Measurements from ENCODE around the gene DDIAS.
"Not testable (repeated sequence)": the region's sequence is repeated elsewhere in the genome, so short reads cannot be mapped to it uniquely, and the experiment has no call there.

Gene DDIAS, protein sequence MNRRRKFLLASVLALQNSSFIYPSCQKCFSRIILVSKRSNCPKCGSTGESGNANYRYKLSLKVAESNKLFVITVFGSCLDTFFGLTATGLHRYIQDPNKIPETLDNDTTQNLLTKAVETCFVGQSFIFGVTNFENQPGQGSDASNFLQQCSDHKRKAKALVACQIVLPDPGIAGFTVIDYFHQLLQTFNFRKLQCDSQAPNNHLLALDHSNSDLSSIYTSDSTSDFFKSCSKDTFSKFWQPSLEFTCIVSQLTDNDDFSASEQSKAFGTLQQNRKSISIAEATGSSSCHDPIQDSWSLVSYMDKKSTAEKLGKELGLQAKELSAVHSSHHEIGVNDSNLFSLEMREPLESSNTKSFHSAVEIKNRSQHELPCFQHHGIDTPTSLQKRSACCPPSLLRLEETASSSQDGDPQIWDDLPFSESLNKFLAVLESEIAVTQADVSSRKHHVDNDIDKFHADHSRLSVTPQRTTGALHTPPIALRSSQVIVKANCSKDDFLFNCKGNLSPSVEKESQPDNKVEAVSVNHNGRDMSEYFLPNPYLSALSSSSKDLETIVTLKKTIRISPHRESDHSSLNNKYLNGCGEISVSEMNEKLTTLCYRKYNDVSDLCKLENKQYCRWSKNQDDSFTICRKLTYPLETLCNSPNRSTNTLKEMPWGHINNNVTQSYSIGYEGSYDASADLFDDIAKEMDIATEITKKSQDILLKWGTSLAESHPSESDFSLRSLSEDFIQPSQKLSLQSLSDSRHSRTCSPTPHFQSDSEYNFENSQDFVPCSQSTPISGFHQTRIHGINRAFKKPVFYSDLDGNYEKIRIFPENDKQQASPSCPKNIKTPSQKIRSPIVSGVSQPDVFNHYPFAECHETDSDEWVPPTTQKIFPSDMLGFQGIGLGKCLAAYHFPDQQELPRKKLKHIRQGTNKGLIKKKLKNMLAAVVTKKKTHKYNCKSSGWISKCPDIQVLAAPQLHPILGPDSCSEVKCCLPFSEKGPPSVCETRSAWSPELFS

GRCh38 chr11:82901165-82901921 is at the start of gene DDIAS:
Gene DDIAS, plus strand, starts transcription at chr11:82901736. Its CDS starts 13,003 bp downstream, at chr11:82914739.
- DNase-seq = peak; percentile 96

DNA sequence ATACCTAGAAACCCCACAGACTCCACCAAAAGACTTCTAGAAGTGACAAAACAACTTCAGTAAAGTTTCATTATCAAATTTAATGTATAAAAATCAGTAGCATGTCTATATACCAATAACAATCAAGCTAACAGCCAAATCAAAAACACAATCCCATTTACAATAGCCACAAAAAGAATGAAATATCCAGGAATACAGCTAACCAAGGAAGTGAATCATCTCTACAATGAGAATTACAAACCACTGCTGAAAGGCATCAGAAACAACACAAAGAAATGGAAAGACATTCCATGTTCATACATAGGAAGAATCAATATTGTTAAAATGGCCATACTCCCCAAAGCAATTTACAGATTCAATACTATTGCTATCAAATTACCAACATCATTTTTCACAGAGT is 47.3 kb upstream of the DDIAS start:
- no peak for DNase-seq

DNA sequence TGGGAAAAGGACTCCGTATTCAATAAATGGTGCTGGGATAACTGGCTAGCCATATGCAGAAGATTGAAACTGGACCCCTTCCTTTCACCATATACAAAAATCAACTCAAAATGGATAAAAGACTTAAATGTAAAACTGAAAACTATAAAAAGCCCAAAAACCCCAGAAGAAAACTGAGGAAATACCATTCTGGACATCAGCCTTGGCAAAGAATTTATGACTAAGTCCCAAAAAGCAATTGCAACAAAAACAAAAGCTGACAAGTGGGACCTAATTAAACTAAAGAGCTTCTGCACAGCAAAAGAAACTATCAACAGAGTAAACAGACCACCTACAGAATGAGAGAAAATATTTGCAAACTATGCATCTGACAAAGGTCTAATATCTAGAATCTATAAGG is 46.6 kb upstream of the DDIAS start:
- DNase-seq = not testable (repeated sequence)

- no peak for DNase-seq
These were observed 45.9 kb upstream of the DDIAS start for GRCh38 chr11:82855616-82856015.

- no peak for DNase-seq
These were observed 44.4 kb upstream of the DDIAS start for GRCh38 chr11:82857145-82857544.

GRCh38 chr11:82858133-82858532 is 43.4 kb upstream of the DDIAS start:
- no peak for DNase-seq

GRCh38 chr11:82858556-82859091 is 42.9 kb upstream of the DDIAS start:
- DNase-seq = no peak

DNA sequence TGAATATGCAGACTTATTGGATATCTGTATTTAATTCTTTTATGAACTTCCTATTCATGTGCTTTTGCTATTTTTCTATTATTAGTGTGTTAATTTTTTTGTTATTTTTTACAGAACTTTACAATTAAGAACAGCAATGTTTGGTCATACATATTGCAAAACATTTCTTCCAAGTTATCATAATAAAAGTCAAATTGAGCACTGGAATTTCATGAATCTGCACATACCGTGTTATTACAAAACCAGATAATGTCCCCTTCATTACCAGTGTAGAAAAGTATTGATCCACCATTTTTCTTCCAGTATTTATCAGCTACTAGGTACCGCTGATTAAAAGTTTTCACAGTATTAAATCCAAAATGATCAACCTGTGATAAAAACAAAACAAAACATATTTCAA is 41.8 kb upstream of the DDIAS start:
- DNase-seq = no peak

DNA sequence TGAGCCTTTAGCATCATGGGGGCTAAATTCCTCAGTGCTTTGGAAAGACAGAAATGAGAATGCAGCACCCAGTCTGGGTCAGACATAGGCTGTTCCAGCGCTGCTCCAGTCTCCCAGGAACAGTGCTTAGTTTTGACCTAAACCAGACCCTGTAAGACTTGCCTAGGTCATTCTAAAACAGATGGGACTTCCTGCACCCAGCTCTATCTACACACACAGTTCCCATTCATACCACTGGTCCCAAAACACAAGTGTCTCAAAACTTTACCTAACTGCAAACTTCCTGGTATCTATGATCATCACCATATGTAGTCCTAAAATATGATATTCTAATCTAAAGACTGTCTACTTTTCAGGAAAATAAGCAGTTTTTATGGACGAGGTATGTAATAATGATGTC is 39.2 kb upstream of the DDIAS start:
- DNase-seq = no peak

DNA sequence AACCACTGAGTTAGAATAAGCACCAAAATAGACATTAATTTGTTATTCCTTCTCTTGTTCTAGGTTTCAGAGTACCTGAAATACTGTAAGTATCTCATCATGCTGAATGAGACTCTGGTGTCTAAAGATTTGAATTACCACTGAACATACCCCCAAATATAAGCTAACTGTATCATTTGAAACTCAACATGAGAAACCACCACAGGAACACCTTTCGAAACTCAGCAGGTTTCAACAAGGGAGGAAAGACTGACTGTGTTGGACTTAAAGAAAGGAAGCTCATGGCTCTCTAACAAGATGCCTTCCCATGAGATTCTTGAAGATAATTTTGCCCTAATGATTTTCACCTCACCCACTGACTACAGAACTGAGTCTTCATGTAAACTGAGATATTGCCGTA is 38.3 kb upstream of the DDIAS start:
- DNase-seq = no peak

- peak; percentile 28 for DNase-seq
These were observed 37.3 kb upstream of the DDIAS start for GRCh38 chr11:82864268-82864667.

GRCh38 chr11:82865841-82866240 is 35.7 kb upstream of the DDIAS start:
- no peak for DNase-seq

DNA sequence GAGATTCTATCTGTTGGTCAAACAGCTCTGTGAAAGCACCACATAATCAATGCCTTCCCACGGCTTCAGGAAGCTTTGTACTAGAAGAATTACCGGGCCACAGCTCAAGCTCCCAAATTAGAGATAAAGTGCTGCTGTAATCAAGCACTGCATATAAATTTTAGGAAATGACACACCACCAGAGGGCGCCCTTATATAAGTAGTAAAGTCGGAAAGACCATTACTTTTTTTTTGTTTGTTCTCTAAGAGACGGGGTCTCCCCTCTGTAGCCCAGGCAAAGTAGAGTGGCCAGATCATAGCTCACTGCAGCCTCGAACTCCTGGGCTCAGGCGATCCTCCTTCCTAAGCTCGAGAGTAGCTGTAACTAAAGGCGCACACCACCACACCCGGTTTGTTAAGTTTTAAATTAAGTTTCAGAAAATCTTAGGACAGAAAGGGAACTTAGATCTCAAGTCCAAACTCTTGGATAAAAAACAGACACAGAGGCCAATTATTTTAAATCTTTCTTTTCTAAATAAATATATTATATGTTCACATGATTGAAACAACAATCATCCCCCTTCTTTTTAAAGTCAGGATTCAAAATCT is 33.9 kb upstream of the DDIAS start:
- peak; percentile 80 for DNase-seq

DNA sequence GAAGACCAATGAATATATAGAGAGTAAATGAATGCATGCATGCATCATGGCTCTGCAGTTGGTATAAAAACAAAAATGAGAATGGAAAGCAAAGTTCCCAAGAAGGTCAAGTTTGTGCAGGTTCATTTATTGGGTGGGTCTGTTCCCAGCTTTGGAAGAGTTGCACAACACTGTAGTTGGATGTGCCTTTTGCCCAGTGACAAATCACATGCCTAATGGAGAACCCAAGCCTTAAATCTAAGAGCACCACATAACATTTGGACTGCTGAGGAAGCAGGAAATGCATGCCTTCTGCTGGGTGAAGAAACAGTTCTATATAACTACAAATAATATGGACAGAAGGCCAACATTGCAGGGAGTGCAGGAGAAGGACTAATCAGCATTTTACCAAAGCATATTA is 31.9 kb upstream of the DDIAS start:
- no peak for DNase-seq

- DNase-seq = no peak
These were observed 29.9 kb upstream of the DDIAS start for GRCh38 chr11:82871646-82872045.

DNA sequence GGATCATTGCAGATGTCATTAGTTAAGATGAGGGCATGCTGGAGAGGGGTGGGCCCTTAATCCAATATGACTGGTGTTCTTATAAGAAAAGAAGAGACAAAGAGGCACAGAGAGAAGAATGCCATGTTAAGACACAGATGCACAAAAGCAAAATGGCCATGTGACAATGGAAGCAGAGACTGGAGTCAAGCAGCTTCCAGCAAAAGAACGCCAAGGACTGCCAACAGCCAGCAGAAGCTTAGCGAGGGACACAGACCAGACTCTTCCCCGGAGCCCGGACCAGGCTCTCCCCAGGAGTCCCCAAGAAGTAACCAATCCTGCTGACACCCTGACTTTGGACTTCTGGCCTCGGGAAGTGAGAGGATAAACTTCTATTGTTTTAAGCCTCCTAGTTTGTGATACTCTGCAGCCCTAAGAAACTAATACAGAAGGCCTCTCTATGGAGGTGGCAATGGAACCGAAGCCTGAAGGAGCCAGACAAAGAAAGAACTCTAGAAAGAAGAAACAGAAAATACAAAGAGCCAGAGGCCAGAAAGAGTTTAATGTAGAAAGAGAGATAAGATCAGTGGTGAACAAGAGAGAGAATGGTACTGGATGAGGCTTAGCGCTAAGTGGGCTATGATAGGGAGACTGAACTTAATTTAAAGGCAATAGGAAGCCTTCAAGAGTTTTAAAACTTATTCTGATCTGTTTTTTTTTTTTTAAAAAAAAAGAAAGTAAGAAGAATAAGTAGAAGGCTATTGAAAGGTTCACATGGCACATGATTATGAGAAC is 29.0 kb upstream of the DDIAS start:
- DNase-seq = no peak

GRCh38 chr11:82873919-82874333 is 27.6 kb upstream of the DDIAS start:
- peak; percentile 12 for DNase-seq

DNA sequence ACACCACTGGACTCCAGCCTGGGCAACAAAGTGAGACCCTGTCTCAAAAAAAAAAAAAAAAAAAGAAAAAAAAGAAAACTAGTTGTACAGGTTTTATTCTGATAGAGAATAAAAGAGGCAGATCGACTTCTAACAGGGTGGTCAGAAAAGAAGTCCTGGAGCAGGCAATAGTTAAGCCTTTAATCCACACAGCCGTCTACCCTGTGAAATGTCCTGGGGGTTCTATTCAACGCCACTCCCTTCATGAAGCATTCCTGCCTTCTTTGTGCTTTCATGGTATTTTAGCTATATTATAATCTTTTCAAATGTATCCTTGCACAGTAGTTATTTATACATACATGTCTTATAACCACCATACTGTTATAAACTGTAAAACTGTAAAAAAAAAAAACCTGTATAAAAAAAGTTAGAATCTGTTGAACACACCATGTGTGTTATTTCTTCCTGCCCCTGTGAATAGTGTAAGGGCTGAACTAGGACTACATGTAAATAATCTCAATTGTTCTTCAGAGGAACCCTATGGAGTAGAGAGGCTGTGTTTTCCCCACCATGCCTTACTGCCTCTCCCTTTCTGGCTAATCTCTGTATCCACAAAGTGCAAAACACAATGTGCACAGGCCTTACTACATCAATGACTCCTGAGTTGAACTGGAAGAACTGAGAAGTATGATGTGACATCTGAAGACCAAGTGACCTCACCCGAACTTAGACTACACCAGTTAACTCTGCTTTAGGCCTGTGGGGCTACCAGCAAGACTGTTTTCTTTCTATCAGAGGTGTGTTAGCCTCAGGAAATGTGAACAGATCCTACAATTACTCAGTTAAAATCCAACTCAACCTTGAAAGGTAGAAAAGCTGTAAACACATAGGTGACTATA is 26.7 kb upstream of the DDIAS start:
- no peak for DNase-seq

DNA sequence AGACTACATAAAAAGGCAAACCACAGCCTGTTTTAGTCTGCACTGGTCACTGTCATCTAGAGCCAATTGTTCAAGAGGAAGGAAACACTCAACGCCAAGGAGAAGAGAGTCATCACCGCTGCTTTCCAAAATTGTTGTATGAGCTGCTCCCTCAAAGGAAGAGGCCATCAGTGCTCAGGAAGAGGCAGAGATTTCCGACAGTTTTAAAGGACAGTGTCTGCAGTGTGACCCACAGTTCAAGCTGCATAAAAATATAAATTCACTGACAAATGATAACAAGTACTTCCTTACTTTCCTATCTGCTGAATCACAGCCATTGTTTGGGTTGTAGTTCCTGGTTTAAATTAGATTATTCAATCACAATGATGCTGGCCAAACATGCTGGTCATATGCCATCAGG is 17.7 kb upstream of the DDIAS start:
- no peak for DNase-seq

Measured in CD4-positive, alpha-beta T cell treated with Interleukin-12 subunit alpha and Interleukin-12 subunit beta, for 1 hour (primary cell).